SH-SY5Y (cell line): Measurements from ENCODE around the gene FCN2.

Experiments
- GATA2 ChIP-seq: IDR thresholded peaks from 2 replicates; pipeline ENCODE4 v1.6.1; 2011; ENCODE audit warnings: mild to moderate bottlenecking, low read depth, low read length
- GATA3 ChIP-seq: IDR thresholded peaks from 2 replicates; pipeline ENCODE4 v1.6.1; 2011; ENCODE audit warnings: low read depth, mild to moderate bottlenecking, low read length, moderate library complexity

- TF ChIP-seq GATA2 (no peak), GATA3 (no peak)
Measured at GRCh38 chr9:134936346-134937163, 55.9 kb downstream of the FCN2 start.
